Erythroblast (primary cell): ENCODE results near the gene RAB31.

Experiments used
- GATA1 ChIP-seq: IDR thresholded peaks from 2 replicates; pipeline ENCODE4 v1.6.1; 2011; ENCODE audit warnings: low read depth, mild to moderate bottlenecking, control low read depth, low read length, moderate library complexity
- POLR2A ChIP-seq: IDR thresholded peaks from 2 replicates; pipeline ENCODE4 v1.6.1; 2011; ENCODE audit warnings: mild to moderate bottlenecking, low read length

DNA sequence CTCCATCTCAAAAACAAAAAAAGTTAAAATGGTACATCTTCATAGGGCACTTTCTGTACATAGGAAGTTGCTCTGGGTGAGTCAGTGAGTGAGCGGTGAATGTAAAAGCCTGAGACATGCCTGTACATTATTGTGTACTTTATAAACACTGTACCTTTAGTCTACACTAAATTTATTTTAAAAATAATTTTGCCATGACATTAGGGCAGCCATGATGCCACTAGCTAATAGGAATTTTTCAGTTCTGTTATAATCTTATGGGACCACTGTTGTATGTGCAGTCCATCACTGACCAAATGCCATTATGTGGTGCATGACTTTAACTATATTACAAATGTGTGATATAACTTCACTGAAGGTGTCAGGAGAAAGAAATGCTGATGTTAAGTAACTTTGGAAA lies 166.6 kb downstream of the RAB31 start:
- TF ChIP-seq POLR2A (no peak), GATA1 (no peak)
